LNCaP clone FGC (cell line): ENCODE data around the gene ANKLE1.
A peak's percentile ranks its signal among the peaks of the same experiment; 100 is the strongest.

Source experiments
- DNase-seq: peaks from one replicate; pipeline ENCODE4 v3.0.0-alpha.2; 2011; ENCODE audit warnings: low read depth
- H3K4me3 ChIP-seq: 2 replicates; pipeline ENCODE4 v1.5.1; 2011; ENCODE audit warnings: mild to moderate bottlenecking, low read depth, low read length, control low read depth
- CTCF ChIP-seq: IDR thresholded peaks from 2 replicates; pipeline ENCODE4 v1.5.1; 2012; ENCODE audit warnings: mild to moderate bottlenecking; ENCODE audit not compliant: control insufficient read depth, insufficient read depth; ENCODE audit errors: extremely low read depth

Gene ANKLE1

GRCh38 chr19:17324357-17325114, 42.8 kb downstream of the ANKLE1 start:
- no peak for TF ChIP-seq CTCF
- H3K4me3 ChIP-seq, result no peak overlapping the region
- no peak for DNase-seq

- DNase-seq, result no peak
- no peak overlapping the region for H3K4me3 ChIP-seq
- TF ChIP-seq CTCF, result no peak
Observed at GRCh38 chr19:17325133-17325532, 43.4 kb downstream of the ANKLE1 start.

- TF ChIP-seq CTCF, result no peak
- H3K4me3 ChIP-seq, result no peak overlapping the region
- DNase-seq, result no peak
Observed at GRCh38 chr19:17325881-17326594, 44.3 kb downstream of the ANKLE1 start.

GRCh38 chr19:17326595-17326966, 44.9 kb downstream of the ANKLE1 start:
- no peak for TF ChIP-seq CTCF
- no peak overlapping the region for H3K4me3 ChIP-seq
- no peak for DNase-seq

GRCh38 chr19:17327068-17327653, 45.5 kb downstream of the ANKLE1 start:
- no peak for DNase-seq
- H3K4me3 ChIP-seq, result peak overlapping the region; percentile 57

More at GRCh38 chr19:17327068-17327653, 45.5 kb downstream of the ANKLE1 start:
- TF ChIP-seq CTCF, result no peak
